ENCODE data around the gene TEDC2. TPM values are rescaled to one million over a fixed set of nuclear protein-coding genes. Genes with fewer than 3 reads are reported as not detected.
"Not testable (repeated sequence)": the region's sequence is repeated elsewhere in the genome, so short reads cannot be mapped to it uniquely, and the experiment has no call there.

TEDC2 gene
- total RNA-seq, 4 donors from 2014 or later: 1.4 to 2.3 TPM; not detected in 2

- TF ChIP-seq, protein P1, sequence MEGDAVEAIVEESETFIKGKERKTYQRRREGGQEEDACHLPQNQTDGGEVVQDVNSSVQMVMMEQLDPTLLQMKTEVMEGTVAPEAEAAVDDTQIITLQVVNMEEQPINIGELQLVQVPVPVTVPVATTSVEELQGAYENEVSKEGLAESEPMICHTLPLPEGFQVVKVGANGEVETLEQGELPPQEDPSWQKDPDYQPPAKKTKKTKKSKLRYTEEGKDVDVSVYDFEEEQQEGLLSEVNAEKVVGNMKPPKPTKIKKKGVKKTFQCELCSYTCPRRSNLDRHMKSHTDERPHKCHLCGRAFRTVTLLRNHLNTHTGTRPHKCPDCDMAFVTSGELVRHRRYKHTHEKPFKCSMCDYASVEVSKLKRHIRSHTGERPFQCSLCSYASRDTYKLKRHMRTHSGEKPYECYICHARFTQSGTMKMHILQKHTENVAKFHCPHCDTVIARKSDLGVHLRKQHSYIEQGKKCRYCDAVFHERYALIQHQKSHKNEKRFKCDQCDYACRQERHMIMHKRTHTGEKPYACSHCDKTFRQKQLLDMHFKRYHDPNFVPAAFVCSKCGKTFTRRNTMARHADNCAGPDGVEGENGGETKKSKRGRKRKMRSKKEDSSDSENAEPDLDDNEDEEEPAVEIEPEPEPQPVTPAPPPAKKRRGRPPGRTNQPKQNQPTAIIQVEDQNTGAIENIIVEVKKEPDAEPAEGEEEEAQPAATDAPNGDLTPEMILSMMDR (IDR thresholded peaks at IDR 0.05): no peak
- no peak for TF ChIP-seq EP300 (IDR thresholded peaks at IDR 0.05; ENCODE audit: low read depth)
- no peak for TF ChIP-seq POLR2AphosphoS5 (IDR thresholded peaks at IDR 0.05)
- 97% methylated on average over 3 of the region's 3 CpGs; no CpG with 5 or more reads in 1 of the 2 donors for WGBS, 2 donors (ENCODE audit: low coverage in 1 of 2)
- DNase-seq: no peak
- intact Hi-C loops (cut with DNase I; ENCODE audit: low total_unique reads): no loop called here
- in situ Hi-C loops (cut with MboI; ENCODE audit: low pct_ligation_motif_present in 1 of 4, low pct_unique_long_range_greater_than_20kb in 1 of 4, low sequenced_read_pairs in 3 of 4): loop anchor here in 3 of 4 donors (25.0 kb wide), 3 partner anchors 140 to 315 kb away; partner anchors contain the start of genes ABCA3 (in 2 of the 3), CASKIN1 (in 1 of the 3) and TRAF7 (in 1 of the 3)
- H3K27ac ChIP-seq: no peak overlapping the region
- H3K9me3 ChIP-seq: no peaks in the 10 kb centered on the region
- H3K27me3 ChIP-seq: peaks cover 13% of the 10 kb centered on the region
- H3K4me3 ChIP-seq: no peak overlapping the region
- no peaks in the 10 kb centered on the region for H3K36me3 ChIP-seq
- H3K4me1 ChIP-seq: peaks cover 13 to 35% (median 29%) of the 10 kb centered on the region in 4 donors
Measured at GRCh38 chr16:2477327-2477726, 17.4 kb downstream of the TEDC2 start.

- intact Hi-C loops (cut with DNase I; ENCODE audit: low total_unique reads): no loop called here
- no peaks in the 10 kb centered on the region for H3K9me3 ChIP-seq
- H3K27me3 ChIP-seq: peaks cover 4% of the 10 kb centered on the region
- no peak for TF ChIP-seq POLR2AphosphoS5 (IDR thresholded peaks at IDR 0.05)
- no peak for TF ChIP-seq EP300 (IDR thresholded peaks at IDR 0.05; ENCODE audit: low read depth)
- TF ChIP-seq POLR2A (IDR thresholded peaks at IDR 0.05): no peak
- TF ChIP-seq, protein P1 (IDR thresholded peaks at IDR 0.05): no peak
- in situ Hi-C loops (cut with MboI; ENCODE audit: low pct_ligation_motif_present in 1 of 4, low pct_unique_long_range_greater_than_20kb in 1 of 4, low sequenced_read_pairs in 3 of 4): loop anchor here in 3 of 4 donors (25.0 kb wide), 3 partner anchors 141 to 316 kb away; partner anchors contain the start of genes ABCA3 (in 2 of the 3), CASKIN1 (in 1 of the 3) and TRAF7 (in 1 of the 3)
- peaks cover 20 to 37% (median 33%) of the 10 kb centered on the region in 4 donors for H3K4me1 ChIP-seq
- H3K27ac ChIP-seq: no peak overlapping the region
- no peak overlapping the region for H3K4me3 ChIP-seq
- DNase-seq: no peak
- 75 to 76% methylated on average over 7 to 8 of the region's 8 CpGs for WGBS, 2 donors (ENCODE audit: low coverage in 1 of 2)
- H3K36me3 ChIP-seq: no peaks in the 10 kb centered on the region
Measured at GRCh38 chr16:2478279-2478678, 18.4 kb downstream of the TEDC2 start.

DNA sequence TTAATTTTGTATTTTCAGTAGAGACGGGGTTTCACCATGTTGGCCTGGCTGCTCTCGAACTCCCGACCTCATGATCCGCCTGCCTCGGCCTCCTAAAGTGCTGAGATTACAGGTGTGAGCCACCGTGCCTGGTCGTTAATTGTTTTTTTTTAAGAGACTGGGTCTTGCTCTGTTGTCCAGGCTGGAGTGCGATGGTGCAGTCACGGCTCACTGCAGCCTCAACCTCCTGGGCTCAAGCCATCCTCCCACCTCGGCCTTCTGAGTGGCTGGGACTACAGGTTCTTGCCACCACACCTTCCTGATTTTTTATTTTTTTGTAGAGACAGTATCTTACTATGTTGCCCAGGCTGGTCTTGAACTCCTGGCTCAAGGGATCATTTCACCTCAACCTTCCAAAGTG lies 20.1 kb downstream of the TEDC2 start:
- H3K36me3 ChIP-seq; H3K27me3 ChIP-seq; H3K9me3 ChIP-seq; H3K27ac ChIP-seq; DNase-seq; intact Hi-C loops (cut with DNase I; ENCODE audit: low total_unique reads); H3K4me3 ChIP-seq: not testable (repeated sequence)
- in situ Hi-C loops (cut with MboI; ENCODE audit: low pct_ligation_motif_present in 1 of 4, low pct_unique_long_range_greater_than_20kb in 1 of 4, low sequenced_read_pairs in 3 of 4): loop anchor here in 3 of 4 donors (25.0 kb wide), 3 partner anchors 143 to 318 kb away; partner anchors contain the start of genes ABCA3 (in 2 of the 3), CASKIN1 (in 1 of the 3) and TRAF7 (in 1 of the 3)
- H3K4me1 ChIP-seq: peaks cover 19 to 31% (median 25%) of the 10 kb centered on the region in 4 donors
- WGBS, 2 donors (ENCODE audit: low coverage in 1 of 2): 92 to 94% methylated on average over 9 to 10 of the region's 10 CpGs

DNA sequence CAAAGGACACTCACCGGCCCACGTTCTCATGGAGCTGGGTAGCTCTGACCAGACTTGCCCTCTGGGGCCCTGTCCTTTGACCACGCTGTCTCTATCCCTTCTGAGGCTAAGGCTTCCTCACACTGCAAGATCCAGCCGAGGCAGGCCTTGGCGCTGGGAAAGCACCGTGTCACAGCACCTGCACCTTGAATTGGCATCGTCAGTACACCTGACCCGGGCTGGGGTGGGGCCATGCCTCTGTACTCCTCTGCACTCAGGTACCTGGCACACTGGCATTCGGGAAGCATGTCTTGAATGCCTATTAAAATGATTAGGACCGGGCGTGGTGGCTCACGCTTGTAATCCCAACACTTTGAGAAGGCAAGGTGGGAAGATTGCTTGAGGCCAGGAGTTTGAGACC lies 21.0 kb downstream of the TEDC2 start:
- peak overlapping the region in 3 of 4 donors; percentile 39 to 54 (median 41) for H3K27ac ChIP-seq
- intact Hi-C loops (cut with DNase I; ENCODE audit: low total_unique reads): no loop called here
- H3K4me1 ChIP-seq: peaks cover 14 to 25% (median 18%) of the 10 kb centered on the region in 4 donors
- no peaks in the 10 kb centered on the region for H3K36me3 ChIP-seq
- no peak for TF ChIP-seq EP300 (IDR thresholded peaks at IDR 0.05; ENCODE audit: low read depth)
- no peak for TF ChIP-seq POLR2A (IDR thresholded peaks at IDR 0.05)
- no peak for TF ChIP-seq POLR2AphosphoS5 (IDR thresholded peaks at IDR 0.05)
- TF ChIP-seq, protein P1 (IDR thresholded peaks at IDR 0.05): no peak
- no peaks in the 10 kb centered on the region for H3K27me3 ChIP-seq
- peak; percentile 80 for DNase-seq
- 58% methylated on average over 11 of the region's 12 CpGs; no CpG with 5 or more reads in 1 of the 2 donors for WGBS, 2 donors (ENCODE audit: low coverage in 1 of 2)
- H3K4me3 ChIP-seq: no peak overlapping the region
- H3K9me3 ChIP-seq: no peaks in the 10 kb centered on the region
- in situ Hi-C loops (cut with MboI; ENCODE audit: low pct_ligation_motif_present in 1 of 4, low pct_unique_long_range_greater_than_20kb in 1 of 4, low sequenced_read_pairs in 3 of 4): loop anchor here in 3 of 4 donors (25.0 kb wide), 3 partner anchors 144 to 319 kb away; partner anchors contain the start of genes ABCA3 (in 2 of the 3), CASKIN1 (in 1 of the 3) and TRAF7 (in 1 of the 3)

All from transverse colon (tissue), 4 donors.